GM18520 (cell line): ENCODE data around the gene SYMPK.

Source experiments
- ATAC-seq: cut with Tn5 transposase; IDR thresholded peaks from one replicate; pipeline ENCODE4 v1.9.1; 2021; ENCODE audit not compliant: unreplicated experiment

The SYMPK gene

GRCh38 chr19:45826934-45827333 lies 36.0 kb downstream of the SYMPK start:
- no peak for ATAC-seq

GRCh38 chr19:45825917-45826893 lies 36.7 kb downstream of the SYMPK start:
- ATAC-seq = no peak

DNA sequence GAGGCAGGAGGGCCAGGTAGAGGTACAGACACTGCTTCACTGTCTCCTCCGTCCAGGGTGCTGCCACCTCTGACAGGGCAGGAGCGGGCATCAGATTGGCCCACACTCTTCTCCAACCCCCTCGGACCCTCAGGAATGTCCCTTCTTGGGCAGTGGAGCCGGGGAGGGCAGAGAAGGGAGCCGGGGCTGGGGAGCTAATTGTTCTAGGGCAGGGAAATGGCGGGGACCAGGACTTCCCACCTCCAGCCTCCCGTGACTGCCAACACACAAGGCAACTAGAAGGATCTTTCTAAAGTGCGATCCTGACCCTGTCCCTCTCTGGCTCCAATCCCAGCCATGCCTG lies 37.7 kb downstream of the SYMPK start:
- ATAC-seq = no peak

DNA sequence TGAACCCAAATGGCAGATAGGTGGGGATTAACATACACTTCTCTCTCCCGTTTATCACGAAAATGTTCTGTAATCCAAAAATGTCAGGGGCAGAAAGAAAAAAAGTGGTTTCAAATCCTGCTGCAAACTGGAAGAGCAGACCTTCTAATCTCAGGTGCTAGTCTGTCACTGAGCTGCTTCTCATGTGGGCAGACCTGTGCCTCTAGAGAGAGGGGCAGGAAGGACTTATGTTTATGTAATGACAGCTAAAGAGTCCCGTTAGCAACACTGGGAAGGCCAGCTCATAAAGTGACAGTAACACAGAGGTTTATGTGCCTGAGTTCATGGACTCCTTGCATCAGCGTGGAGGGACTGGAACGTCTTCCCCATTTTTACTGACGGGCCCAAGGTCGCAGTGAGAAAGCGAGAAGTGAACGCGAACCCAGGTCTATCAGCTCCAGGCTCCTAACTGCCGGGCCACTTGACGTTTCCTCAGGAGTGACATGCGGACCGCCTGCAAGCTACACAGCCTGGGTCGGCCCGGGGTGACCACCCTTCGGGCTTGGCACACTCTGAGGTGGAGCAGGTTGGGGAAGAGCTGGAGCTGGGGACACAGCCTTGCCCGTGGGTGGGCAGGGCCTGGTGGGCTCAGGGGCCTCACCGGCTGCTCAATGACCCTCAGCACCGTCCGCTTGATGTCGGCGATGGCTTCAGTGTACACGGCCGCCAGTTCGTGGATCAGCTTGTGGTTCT lies 38.2 kb downstream of the SYMPK start:
- no peak for ATAC-seq

GRCh38 chr19:45824041-45824471 lies 38.9 kb downstream of the SYMPK start:
- ATAC-seq = no peak

- ATAC-seq = no peak
Observed at GRCh38 chr19:45823182-45823581, 39.8 kb downstream of the SYMPK start.

DNA sequence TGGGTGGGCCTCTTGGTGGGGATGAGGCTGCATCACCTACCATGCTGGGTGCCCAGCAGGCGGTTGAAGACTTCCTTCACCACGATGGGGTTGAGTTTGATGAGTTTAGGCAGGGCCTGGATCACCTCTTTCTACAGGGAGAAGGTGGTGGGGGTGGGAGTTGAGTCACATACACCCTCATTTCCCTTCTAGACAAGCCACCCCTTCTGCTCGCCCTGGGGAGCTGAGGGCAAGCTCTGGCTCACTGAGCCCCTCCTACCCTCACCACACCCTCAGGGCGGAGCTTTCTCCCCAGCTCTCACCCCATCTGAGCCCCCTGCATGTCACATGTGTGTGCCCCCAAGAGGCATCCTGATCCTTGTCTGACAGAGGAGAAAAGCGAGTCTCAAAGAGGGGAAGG lies 40.2 kb downstream of the SYMPK start:
- ATAC-seq = no peak

DNA sequence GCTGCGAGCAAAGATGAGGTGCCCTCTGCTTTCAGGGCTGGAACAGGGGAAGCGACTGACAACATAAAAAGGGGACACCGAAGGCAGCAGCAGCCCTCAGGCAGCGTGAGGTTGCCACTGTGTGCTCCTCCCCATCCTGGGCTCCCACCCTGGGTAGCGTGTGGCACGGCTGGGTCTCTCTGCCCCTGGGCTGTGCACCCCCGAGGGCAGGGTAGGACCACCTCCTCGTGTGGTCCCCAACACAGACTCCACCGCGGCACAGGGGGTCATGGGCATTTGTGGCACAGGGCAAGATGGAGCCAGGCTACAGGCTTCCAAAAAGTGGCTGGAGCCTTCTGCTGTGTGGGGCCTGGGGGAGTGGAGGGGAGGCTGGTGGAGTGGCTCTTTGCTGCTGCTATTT lies 41.4 kb downstream of the SYMPK start:
- ATAC-seq = no peak

DNA sequence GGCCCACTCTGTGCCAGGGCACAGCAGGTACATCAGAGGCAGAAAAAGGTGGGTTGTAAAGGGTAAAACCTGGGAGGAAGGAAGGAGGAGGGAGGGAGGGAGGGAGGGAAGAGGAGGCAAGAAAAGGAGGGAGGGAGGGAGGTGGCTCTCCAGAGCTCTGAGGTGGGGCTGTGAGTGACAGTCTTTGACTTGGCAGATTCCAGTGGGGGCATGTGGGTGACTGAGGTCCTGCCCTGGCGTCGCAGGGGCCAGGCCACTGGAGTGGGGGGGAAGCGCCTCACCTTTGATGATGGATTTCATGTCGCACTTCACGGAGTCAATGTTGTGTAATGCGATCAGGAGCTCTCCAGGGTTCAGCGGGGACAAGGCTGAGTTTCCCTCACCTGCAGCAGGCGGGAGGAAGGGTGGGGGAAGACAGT lies 41.8 kb downstream of the SYMPK start:
- ATAC-seq = no peak

DNA sequence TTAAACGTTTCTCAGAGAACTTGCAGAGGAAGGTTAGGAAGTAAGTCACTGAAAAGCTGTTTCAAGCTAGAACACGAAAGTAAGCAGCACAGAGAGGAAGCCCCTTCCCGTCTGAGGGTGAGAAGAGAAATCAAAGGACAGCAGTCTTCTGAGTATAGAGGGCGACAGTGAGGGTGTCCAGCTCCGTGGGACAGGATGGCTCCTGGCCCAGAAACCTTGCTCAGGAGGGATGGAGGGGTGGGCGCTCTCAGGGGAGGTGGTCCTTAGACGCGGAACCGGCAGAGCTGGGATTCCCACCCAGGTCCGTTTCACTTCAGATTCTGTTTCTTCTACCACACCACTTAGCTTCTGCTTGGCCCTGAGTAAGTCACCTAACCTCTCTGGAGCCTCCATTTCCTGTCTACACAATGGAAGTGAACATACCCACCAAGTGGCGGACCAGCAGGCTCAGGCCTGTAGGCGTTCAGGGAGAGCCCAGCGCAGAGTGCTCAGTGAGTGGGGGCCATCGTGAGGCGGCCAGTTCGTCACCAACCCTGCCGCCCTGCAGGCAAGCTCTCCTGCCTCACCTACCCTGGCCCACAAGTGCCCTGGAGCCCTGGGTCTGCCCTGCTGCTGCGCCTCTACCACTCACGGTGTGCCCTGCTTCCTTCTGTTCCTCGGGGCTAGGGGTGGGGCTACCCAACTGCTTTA lies 42.4 kb downstream of the SYMPK start:
- ATAC-seq = no peak

- no peak for ATAC-seq
Observed at GRCh38 chr19:45819769-45820168, 43.2 kb downstream of the SYMPK start.

- no peak for ATAC-seq
Observed at GRCh38 chr19:45817725-45818301, 45.1 kb downstream of the SYMPK start.

DNA sequence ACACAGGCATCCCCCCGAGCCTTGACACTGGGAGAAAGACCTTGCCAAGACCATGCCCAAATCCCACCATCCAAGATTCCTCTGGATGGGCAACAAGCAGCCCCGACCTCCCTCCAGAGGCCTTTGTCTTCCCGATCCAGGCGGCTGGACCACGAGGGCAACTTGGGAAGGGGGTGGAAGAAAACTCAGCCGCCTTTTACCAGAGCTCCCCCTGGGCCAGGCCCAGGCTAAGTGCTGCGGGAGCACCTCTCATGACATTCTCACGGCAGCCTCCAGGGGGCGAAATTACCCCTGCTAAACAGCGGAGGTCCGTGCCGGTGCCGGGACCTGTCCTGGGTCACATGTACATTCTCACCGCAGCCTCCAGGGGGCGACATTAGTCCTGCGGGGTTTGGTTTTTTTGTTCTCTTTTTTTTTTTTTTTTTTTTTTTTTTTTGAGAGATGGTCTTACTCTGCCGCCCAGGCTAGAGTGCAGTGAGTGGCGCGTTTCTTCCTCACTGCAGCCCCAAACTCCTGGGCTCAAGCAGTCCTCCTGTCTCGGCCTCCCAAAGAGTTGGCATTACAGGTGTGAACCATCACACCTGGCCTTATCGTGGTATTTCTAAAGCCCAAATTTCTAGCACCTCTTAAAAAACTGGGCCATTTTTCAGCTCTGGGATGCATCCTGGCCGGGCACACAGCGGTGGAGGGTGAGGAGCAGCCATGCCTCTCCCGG lies 45.8 kb downstream of the SYMPK start:
- ATAC-seq = peak; percentile 64

DNA sequence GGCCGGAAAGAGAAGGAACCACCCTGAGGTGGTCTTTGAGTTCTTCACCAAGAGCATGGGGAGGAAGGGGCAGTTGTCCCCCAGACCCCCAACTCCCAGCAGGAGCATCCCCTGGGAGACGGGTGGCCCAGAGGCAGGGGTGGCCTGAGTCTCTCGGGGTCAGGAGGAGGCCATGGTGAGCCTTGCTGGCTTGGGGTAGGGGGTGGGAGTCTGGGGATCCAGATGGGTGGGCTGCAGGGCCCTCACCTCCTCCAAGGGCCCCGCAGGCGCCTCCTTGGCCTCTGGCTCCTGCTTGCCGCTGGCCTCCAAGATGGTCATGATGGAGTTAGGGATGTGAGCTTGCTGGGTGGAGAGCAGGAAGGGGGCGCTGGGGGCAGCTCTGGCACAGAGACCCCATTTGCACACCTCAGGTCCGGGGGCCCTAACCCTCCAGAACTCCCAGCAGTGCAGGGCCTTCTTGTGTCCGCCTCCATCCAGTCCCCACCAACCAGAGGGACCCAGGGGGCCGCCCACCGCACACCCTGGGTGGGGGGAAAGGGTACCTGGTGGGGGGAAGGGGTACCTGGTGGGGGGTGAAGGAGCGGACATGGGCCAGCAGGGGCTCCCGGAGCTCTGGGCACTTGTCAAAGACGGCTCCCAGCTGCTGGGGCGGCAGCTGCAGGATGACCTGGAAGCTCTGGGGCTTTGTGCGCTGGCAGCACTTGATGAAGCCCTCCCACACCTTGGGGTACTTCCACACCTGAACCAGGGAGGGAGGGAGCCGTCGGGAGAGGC lies 46.5 kb downstream of the SYMPK start:
- ATAC-seq = no peak

- ATAC-seq = no peak
Observed at GRCh38 chr19:45815481-45816216, 47.3 kb downstream of the SYMPK start.

DNA sequence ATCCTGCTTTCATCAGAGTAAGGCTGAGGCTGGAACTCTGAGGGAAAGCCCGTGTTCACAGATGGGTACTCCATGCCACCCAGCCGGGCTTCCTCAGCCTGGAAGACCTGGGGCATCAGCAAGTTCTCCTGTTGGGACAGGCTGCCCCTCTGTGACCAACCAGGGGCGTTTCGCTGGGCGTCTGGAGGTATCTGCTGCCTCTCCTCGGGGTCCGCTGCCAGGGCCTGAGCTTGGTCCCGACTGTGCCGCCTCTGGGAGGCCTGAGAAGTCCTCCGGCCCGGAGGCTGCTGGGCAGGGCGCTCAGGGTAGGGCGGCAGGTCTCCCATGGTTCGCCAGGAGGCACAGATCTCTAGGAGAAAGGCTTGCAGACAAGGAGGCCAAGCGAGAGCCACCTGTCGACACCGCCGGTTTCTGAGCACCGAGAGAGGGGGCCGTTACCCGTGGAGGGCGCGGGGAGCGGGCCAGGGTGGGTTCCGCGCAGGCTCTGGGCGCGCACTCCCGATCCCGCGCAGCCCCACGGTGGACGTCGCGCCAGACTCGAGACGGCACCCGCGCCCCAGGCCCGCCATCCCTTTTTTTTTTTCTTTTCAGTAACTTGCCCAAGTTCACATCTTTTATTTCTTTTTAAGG lies 48.0 kb downstream of the SYMPK start, which contains the start of gene RSPH6A:
Gene RSPH6A, minus strand, starts transcription at position 458 of the 630 bp plus-strand sequence. Its CDS starts 132 bp downstream, at position 326.
- ATAC-seq = no peak

- no peak for ATAC-seq
Observed at GRCh38 chr19:45814166-45814780, 48.7 kb downstream of the SYMPK start.

GRCh38 chr19:45812297-45812696 lies 50.6 kb downstream of the SYMPK start:
- no peak for ATAC-seq
